Gastroesophageal sphincter (tissue), 3 donors: ENCODE results near the gene MAML3.

Source experiments
- CTCF ChIP-seq, 4 experiments: fragments of 200-600 bp in 2 of 4; fragments of 450-650 bp in 2 of 4; sonication (generic) in 1 of 4; IDR thresholded peaks; one replicate each; pipeline ENCODE4 v1.5.1; 2017 to 2019; ENCODE audit warnings: antibody characterized with exemption in 4 of 4, mild to moderate bottlenecking in 2 of 4, moderate library complexity in 2 of 4
- POLR2A ChIP-seq, 2 donors: fragments of 450-650 bp; IDR thresholded peaks; one replicate each; pipeline ENCODE4 v1.6.1; 2017; ENCODE audit warnings: antibody characterized with exemption in 2 of 2, mild to moderate bottlenecking in 2 of 2, moderate library complexity in 1 of 2

DNA sequence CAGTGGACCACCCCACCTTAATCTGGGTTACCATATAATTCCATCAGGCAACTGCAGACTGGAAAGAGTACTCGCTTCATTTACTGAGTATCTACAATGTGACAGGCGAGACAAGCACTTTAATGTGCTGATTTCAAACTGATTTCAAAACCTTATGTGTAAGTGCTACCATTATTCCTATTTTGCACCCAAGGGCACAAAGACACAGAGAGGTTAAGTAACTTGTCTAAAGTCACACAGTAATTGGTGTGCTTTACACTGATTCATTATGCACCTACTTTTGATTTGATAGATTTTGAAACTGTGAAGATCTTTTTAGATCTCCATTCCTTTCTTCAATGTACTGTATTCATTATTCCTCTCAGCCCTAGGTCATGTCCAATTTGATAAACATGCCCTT is 296.0 kb downstream of the MAML3 start:
- no peak for TF ChIP-seq CTCF (IDR thresholded peaks at IDR 0.05)
- TF ChIP-seq POLR2A (IDR thresholded peaks at IDR 0.05), result no peak
